Stimulated activated CD8-positive, alpha-beta memory T cell treated with anti-CD3 and anti-CD28 coated beads, Interleukin-15, amount 100 ng/mL, for 4 hours (primary cell): ENCODE data around the gene ANXA4.
"Not testable (repeated sequence)": the region's sequence is repeated elsewhere in the genome, so short reads cannot be mapped to it uniquely, and the experiment has no call there.

ENCODE experiments used
- DNase-seq, 2 donors: peaks; one replicate each; pipeline ENCODE4 v3.0.0-alpha.2; 2020; ENCODE audit warnings: low read depth in 2 of 2

Gene ANXA4

GRCh38 chr2:69807821-69808540 lies 66.0 kb downstream of the ANXA4 start:
- DNase-seq: no peak

GRCh38 chr2:69810550-69810949 lies 68.6 kb downstream of the ANXA4 start:
- no peak for DNase-seq

- DNase-seq: no peak
Measured at GRCh38 chr2:69811018-69811417, 69.1 kb downstream of the ANXA4 start.

GRCh38 chr2:69811591-69811990 lies 69.7 kb downstream of the ANXA4 start:
- no peak for DNase-seq

- no peak for DNase-seq
Measured at GRCh38 chr2:69815717-69816116, 73.8 kb downstream of the ANXA4 start.

- peak; percentile 34 to 65 for DNase-seq
Measured at GRCh38 chr2:69816923-69817542, 75.1 kb downstream of the ANXA4 start.

GRCh38 chr2:69817729-69818501 lies 76.0 kb downstream of the ANXA4 start:
- DNase-seq: no peak

- DNase-seq: no peak
Measured at GRCh38 chr2:69827796-69828540, 86.0 kb downstream of the ANXA4 start.

- no peak for DNase-seq
Measured at GRCh38 chr2:69828938-69829255, 87.0 kb downstream of the ANXA4 start.

- DNase-seq: peak; percentile 95 to 98
Measured at GRCh38 chr2:69829256-69830044, 87.5 kb downstream of the ANXA4 start, which contains the start of gene GMCL1. TSS of gene GMCL1 (plus strand) at chr2:69829660. CDS start at chr2:69829893, 233 bp downstream.

- peak; percentile 8 to 15 for DNase-seq
Measured at GRCh38 chr2:69830045-69830905, 88.3 kb downstream of the ANXA4 start.

GRCh38 chr2:69830906-69831241 lies 88.9 kb downstream of the ANXA4 start:
- not testable (repeated sequence) for DNase-seq

GRCh38 chr2:69831354-69831905 lies 89.5 kb downstream of the ANXA4 start:
- DNase-seq: no peak

- no peak for DNase-seq
Measured at GRCh38 chr2:69833752-69834151, 91.8 kb downstream of the ANXA4 start.

- no peak for DNase-seq
Measured at GRCh38 chr2:69835666-69836065, 93.7 kb downstream of the ANXA4 start.

- DNase-seq: no peak
Measured at GRCh38 chr2:69836316-69836715, 94.4 kb downstream of the ANXA4 start.

- DNase-seq: no peak
Measured at GRCh38 chr2:69837533-69837932, 95.6 kb downstream of the ANXA4 start.

- DNase-seq: no peak
Measured at GRCh38 chr2:69843993-69844392, 102.1 kb downstream of the ANXA4 start.

GRCh38 chr2:69844560-69844959 lies 102.6 kb downstream of the ANXA4 start:
- DNase-seq: no peak
